WTC11 (cell line): Measurements from ENCODE around the gene BRI3BP. TPM values are rescaled to one million over a fixed set of nuclear protein-coding genes. Genes with fewer than 3 reads are reported as not detected.

ENCODE experiments used
- ATAC-seq: fragments of 200-7000 bp; cut with Tn5 transposase; 2 replicates; pipeline ENCODE4 v1.10.0; 2021; ENCODE audit warnings: mild to moderate bottlenecking, moderate library complexity
- CTCF ChIA-PET: fragments of 300-600 bp; sonication (Branson Sonifier 250); formaldehyde crosslinking; loops from one replicate; lab custom pipeline; 2021; ENCODE audit warnings: antibody characterized with exemption; lab: Charles Lee
- POLR2A ChIA-PET: fragments of 350-600 bp; sonication (Branson Sonifier 250); formaldehyde crosslinking; loops from one replicate; lab custom pipeline; 2021; ENCODE audit warnings: antibody characterized with exemption; lab: Charles Lee
- DNase-seq: peaks from one replicate; pipeline ENCODE4 v3.0.0; 2021; ENCODE audit warnings: low spot score
- H3K27ac Mint-ChIP-seq: 2 replicates; pipeline ENCODE4 v1.8.0; 2021; ENCODE audit warnings: mixed read lengths
- H3K27me3 Mint-ChIP-seq: 2 replicates; pipeline ENCODE4 v1.8.0; 2021; ENCODE audit warnings: low read depth, mild to moderate bottlenecking, moderate library complexity, mixed read lengths
- H3K36me3 Mint-ChIP-seq: 2 replicates; pipeline ENCODE4 v1.8.0; 2021; ENCODE audit warnings: mixed read lengths
- H3K4me1 Mint-ChIP-seq: 2 replicates; pipeline ENCODE4 v1.8.0; 2022; ENCODE audit warnings: mixed read lengths
- H3K4me3 Mint-ChIP-seq: 2 replicates; pipeline ENCODE4 v1.8.0; 2021; ENCODE audit warnings: mild to moderate bottlenecking, moderate library complexity, mixed read lengths
- H3K9me3 Mint-ChIP-seq: 2 replicates; pipeline ENCODE4 v1.8.0; 2021; ENCODE audit warnings: mixed read lengths
- CBFB ChIP-seq: sonication (generic); formaldehyde crosslinking; IDR thresholded peaks from 2 replicates; pipeline ENCODE4 v1.8.1; 2022; ENCODE audit warnings: mild to moderate bottlenecking, low read depth, missing genetic modification reagents
- CREM ChIP-seq: sonication (generic); formaldehyde crosslinking; IDR thresholded peaks from 2 replicates; pipeline ENCODE4 v1.8.1; 2022; ENCODE audit warnings: mild to moderate bottlenecking, missing genetic modification reagents, moderate library complexity
- E2F1 ChIP-seq: sonication (generic); formaldehyde crosslinking; IDR thresholded peaks from 2 replicates; pipeline ENCODE4 v1.8.0; 2022; ENCODE audit warnings: mild to moderate bottlenecking, missing genetic modification reagents
- ERG ChIP-seq: fragments of 250-450 bp; sonication (Bioruptor Pico); IDR thresholded peaks from 2 replicates; pipeline ENCODE4 v1.8.0; 2021; ENCODE audit warnings: mild to moderate bottlenecking
- GRHL2 ChIP-seq: fragments of 250-450 bp; sonication (Bioruptor Pico); IDR thresholded peaks from 2 replicates; pipeline ENCODE4 v1.8.0; 2022; ENCODE audit warnings: mild to moderate bottlenecking, moderate library complexity; ENCODE audit not compliant: insufficient replicate concordance, severe bottlenecking
- GTF2I ChIP-seq: fragments of 250-450 bp; sonication (Bioruptor Pico); conservative IDR thresholded peaks from 2 replicates; pipeline ENCODE4 v1.4.0; 2021; ENCODE audit warnings: mild to moderate bottlenecking
- HMGA2 ChIP-seq: fragments of 250-450 bp; sonication (Bioruptor Pico); IDR thresholded peaks from 2 replicates; pipeline ENCODE4 v1.4.0; 2021; ENCODE audit warnings: mild to moderate bottlenecking, moderate library complexity
- IRF1 ChIP-seq: sonication (generic); formaldehyde crosslinking; IDR thresholded peaks from 2 replicates; pipeline ENCODE4 v1.8.0; 2023; ENCODE audit warnings: missing genetic modification reagents
- JUN ChIP-seq: sonication (generic); formaldehyde crosslinking; IDR thresholded peaks from 2 replicates; pipeline ENCODE4 v1.8.0; 2023; ENCODE audit warnings: mild to moderate bottlenecking, missing genetic modification reagents
- MXD4 ChIP-seq: fragments of 250-450 bp; sonication (Bioruptor Pico); IDR thresholded peaks from 2 replicates; pipeline ENCODE4 v1.8.0; 2021; ENCODE audit warnings: mild to moderate bottlenecking, moderate library complexity, borderline replicate concordance
- NFYB ChIP-seq: sonication (generic); formaldehyde crosslinking; conservative IDR thresholded peaks from 2 replicates; pipeline ENCODE4 v1.8.0; 2022; ENCODE audit warnings: low read depth, missing genetic modification reagents
- OVOL2 ChIP-seq: fragments of 250-450 bp; sonication (Bioruptor Pico); IDR thresholded peaks from 2 replicates; pipeline ENCODE4 v1.9.0; 2021; ENCODE audit warnings: mild to moderate bottlenecking, borderline replicate concordance
- RORB ChIP-seq: fragments of 250-450 bp; sonication (Bioruptor Pico); IDR thresholded peaks from 2 replicates; pipeline ENCODE4 v1.9.0; 2021; ENCODE audit warnings: mild to moderate bottlenecking
- SMAD4 ChIP-seq: sonication (generic); formaldehyde crosslinking; IDR thresholded peaks from 2 replicates; pipeline ENCODE4 v1.8.0; 2022; ENCODE audit warnings: mild to moderate bottlenecking, missing genetic modification reagents
- STAT6 ChIP-seq: sonication (generic); formaldehyde crosslinking; conservative IDR thresholded peaks from 2 replicates; pipeline ENCODE4 v1.8.1; 2023; ENCODE audit warnings: mild to moderate bottlenecking, low read depth, missing genetic modification reagents, moderate library complexity
- TCF7 ChIP-seq: sonication (generic); formaldehyde crosslinking; IDR thresholded peaks from 2 replicates; pipeline ENCODE4 v1.8.0; 2022; ENCODE audit warnings: mild to moderate bottlenecking, low read depth, missing genetic modification reagents, moderate library complexity
- ZNF121 ChIP-seq: sonication (generic); formaldehyde crosslinking; IDR thresholded peaks from 2 replicates; pipeline ENCODE4 v1.8.0; 2023; ENCODE audit warnings: missing genetic modification reagents
- ZNF219 ChIP-seq: sonication (generic); formaldehyde crosslinking; IDR thresholded peaks from 2 replicates; pipeline ENCODE4 v1.8.0; 2023; ENCODE audit warnings: missing genetic modification reagents, mild to moderate bottlenecking, borderline replicate concordance
- ZNF232 ChIP-seq: sonication (generic); formaldehyde crosslinking; IDR thresholded peaks from 2 replicates; pipeline ENCODE4 v1.8.0; 2022; ENCODE audit warnings: mild to moderate bottlenecking, missing genetic modification reagents
- ZNF317 ChIP-seq: sonication (generic); formaldehyde crosslinking; IDR thresholded peaks from 2 replicates; pipeline ENCODE4 v1.8.1; 2023; ENCODE audit warnings: low read depth, mild to moderate bottlenecking, moderate library complexity, missing genetic modification reagents, borderline replicate concordance
- ZNF532 ChIP-seq: fragments of 250-450 bp; sonication (Bioruptor Pico); IDR thresholded peaks from 2 replicates; pipeline ENCODE4 v1.9.0; 2021; ENCODE audit warnings: mild to moderate bottlenecking, borderline replicate concordance
- total RNA-seq: library from RNA; stranded (reverse); gene quantifications from 3 replicates; pipeline ENCODE4 v1.2.3, GENCODE V29; 2021

The BRI3BP gene
- total RNA-seq, 1 experiment from 2014 or later: 11.9 TPM

GRCh38 chr12:125005652-125006051, 12.2 kb downstream of the BRI3BP start:
- TF ChIP-seq JUN (no peak), SMAD4 (no peak), ZNF121 (CRISPR knock-in tag) (no peak)
- TF ChIP-seq, all 79 proteins: peak for 0
- POLR2A ChIA-PET: no interaction called here
- H3K27me3 Mint-ChIP-seq: no peaks in the 10 kb centered on the region
- H3K36me3 Mint-ChIP-seq: peaks cover 3% of the 10 kb centered on the region
- no peak overlapping the region for H3K4me3 Mint-ChIP-seq
- no peaks in the 10 kb centered on the region for H3K4me1 Mint-ChIP-seq
- CTCF ChIA-PET: no interaction called here
- H3K27ac Mint-ChIP-seq: no peak overlapping the region
- H3K9me3 Mint-ChIP-seq: no peaks in the 10 kb centered on the region
- no peak for ATAC-seq
- no peak for DNase-seq

GRCh38 chr12:125006365-125006764, 12.9 kb downstream of the BRI3BP start:
- CTCF ChIA-PET: no interaction called here
- no peaks in the 10 kb centered on the region for H3K4me1 Mint-ChIP-seq
- TF ChIP-seq CBFB (no peak), ZNF317 (CRISPR knock-in tag) (no peak), RORB (no peak), GRHL2 (CRISPR knock-in tag) (no peak), CREM (CRISPR knock-in tag) (no peak), MXD4 (CRISPR knock-in tag) (no peak), ERG (CRISPR knock-in tag) (no peak), OVOL2 (CRISPR knock-in tag) (no peak), TCF7 (no peak), ZNF232 (CRISPR knock-in tag) (no peak), E2F1 (CRISPR knock-in tag) (no peak), IRF1 (no peak), ZNF219 (CRISPR knock-in tag) (no peak)
- DNase-seq: no peak
- no peaks in the 10 kb centered on the region for H3K27me3 Mint-ChIP-seq
- POLR2A ChIA-PET: no interaction called here
- H3K36me3 Mint-ChIP-seq: peaks cover 3% of the 10 kb centered on the region
- no peak overlapping the region for H3K4me3 Mint-ChIP-seq
- 0 out of 2 replicates have a peak overlapping the region, but pooled peaks have one; percentile 15 for H3K27ac Mint-ChIP-seq
- ATAC-seq: no peak
- no peaks in the 10 kb centered on the region for H3K9me3 Mint-ChIP-seq

- Mint-ChIP-seq H3K27ac (no peak overlapping the region; the same call in 1 of the 2 replicates), H3K9me3 (no peaks in the 10 kb centered on the region), H3K4me1 (no peaks in the 10 kb centered on the region), H3K36me3 (peaks cover 30% of the 10 kb centered on the region), H3K27me3 (no peaks in the 10 kb centered on the region)
- ATAC-seq (no peak), DNase-seq (no peak)
- ChIA-PET CTCF (interaction anchor here (0.5 to 0.9 kb wide), 3 partner anchors 31 to 79 kb away, joined by 3 read pairs; no protein-coding TSS in a partner anchor), POLR2A (no interaction called here)
- TF ChIP-seq HMGA2: no peak
- no peak for TF ChIP-seq ZNF532 (CRISPR knock-in tag)
- no peak for TF ChIP-seq NFYB (CRISPR knock-in tag)
- TF ChIP-seq STAT6: no peak
- TF ChIP-seq GTF2I (CRISPR knock-in tag): no peak
- no peak for TF ChIP-seq GRHL2 (CRISPR knock-in tag)
- TF ChIP-seq, all 79 proteins: peak for 0
- H3K4me3 Mint-ChIP-seq: no peak overlapping the region
Observed at GRCh38 chr12:125013816-125014442, 20.5 kb downstream of the BRI3BP start.
